Adrenal gland (tissue), 5 donors: ENCODE measurements around the gene RAB4A.

Source experiments
- CTCF ChIP-seq, 6 experiments: fragments of 450-650 bp in 4 of 6; fragments of 200-600 bp in 2 of 6; sonication (generic) in 1 of 6; IDR thresholded peaks; 1 replicate in 5 of 6; 2 replicates in 1 of 6; pipeline versions ENCODE4 v1.5.1 to v1.8.0; 2016 to 2021; ENCODE audit warnings: antibody characterized with exemption in 6 of 6, mild to moderate bottlenecking in 2 of 6, moderate library complexity in 1 of 6
- POLR2A ChIP-seq, 2 donors: fragments of 450-650 bp; IDR thresholded peaks; one replicate each; pipeline ENCODE4 v1.6.1; 2017; ENCODE audit warnings: antibody characterized with exemption in 2 of 2, mild to moderate bottlenecking in 2 of 2, moderate library complexity in 1 of 2
- donor health status: DM: no; HTN: no; CAD: no.

- TF ChIP-seq CTCF (IDR thresholded peaks at IDR 0.05) (peak in 5 of 6 experiments; percentile 44 to 55 (median 48)), POLR2A (IDR thresholded peaks at IDR 0.05) (no peak)
Measured at GRCh38 chr1:229254910-229255541, 15.9 kb upstream of the RAB4A start.
